Esophagus mucosa (tissue), 1 donor: ENCODE data around the gene ILKAP. TPM values are rescaled to one million over a fixed set of nuclear protein-coding genes. Genes with fewer than 3 reads are reported as not detected.

Experiments used
- ATAC-seq: fragments of 200-7000 bp; cut with Tn5 transposase; one replicate; pipeline ENCODE4 v1.9.1; 2020
- total RNA-seq: library from RNA; stranded (reverse); gene quantifications from one replicate; pipeline ENCODE4 v1.2.4, GENCODE V29; 2023
- donor health status: DM: yes; HTN: yes; CAD: no.

Gene ILKAP
- total RNA-seq, 1 donor from 2014 or later = 29.5 TPM

DNA sequence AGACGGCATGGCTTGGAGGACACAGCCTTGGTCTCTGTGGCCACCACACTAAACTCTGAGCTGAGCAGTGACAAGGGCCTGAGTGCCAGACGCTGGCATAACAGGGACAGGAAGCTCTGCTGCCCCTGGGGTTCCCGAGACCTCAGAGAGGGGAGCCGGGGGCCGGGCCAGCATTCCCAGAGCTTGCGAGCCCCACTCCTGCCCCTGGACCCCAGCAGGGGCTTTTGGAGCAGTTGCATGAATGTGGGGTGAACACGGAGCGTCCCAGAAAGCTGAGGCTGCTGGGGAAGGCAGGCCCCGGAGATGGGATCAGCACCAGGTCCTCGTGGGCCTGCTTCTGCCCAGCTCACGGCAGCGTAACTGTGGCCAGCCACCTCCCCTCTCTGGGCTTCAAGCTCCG, 52.3 kb downstream of the ILKAP start:
- no peak for ATAC-seq

DNA sequence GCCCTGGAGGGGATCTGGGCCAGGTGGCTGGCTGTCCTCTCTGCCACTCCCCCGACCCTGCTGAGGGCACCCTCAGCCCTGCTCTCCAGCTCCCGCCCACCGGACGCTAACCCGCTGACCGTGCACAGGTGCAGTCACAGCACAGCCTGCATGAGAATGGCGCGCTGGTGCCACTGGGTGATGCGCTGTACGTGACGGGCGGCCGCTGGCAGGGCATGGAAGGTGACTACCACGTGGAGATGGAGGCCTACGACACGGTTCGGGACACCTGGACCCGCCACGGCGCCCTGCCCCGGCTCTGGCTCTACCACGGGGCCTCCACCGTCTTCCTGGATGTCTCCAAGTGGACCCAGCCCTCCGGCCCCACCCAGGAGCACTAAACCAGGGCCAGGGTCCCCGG, 52.8 kb downstream of the ILKAP start:
- no peak for ATAC-seq

DNA sequence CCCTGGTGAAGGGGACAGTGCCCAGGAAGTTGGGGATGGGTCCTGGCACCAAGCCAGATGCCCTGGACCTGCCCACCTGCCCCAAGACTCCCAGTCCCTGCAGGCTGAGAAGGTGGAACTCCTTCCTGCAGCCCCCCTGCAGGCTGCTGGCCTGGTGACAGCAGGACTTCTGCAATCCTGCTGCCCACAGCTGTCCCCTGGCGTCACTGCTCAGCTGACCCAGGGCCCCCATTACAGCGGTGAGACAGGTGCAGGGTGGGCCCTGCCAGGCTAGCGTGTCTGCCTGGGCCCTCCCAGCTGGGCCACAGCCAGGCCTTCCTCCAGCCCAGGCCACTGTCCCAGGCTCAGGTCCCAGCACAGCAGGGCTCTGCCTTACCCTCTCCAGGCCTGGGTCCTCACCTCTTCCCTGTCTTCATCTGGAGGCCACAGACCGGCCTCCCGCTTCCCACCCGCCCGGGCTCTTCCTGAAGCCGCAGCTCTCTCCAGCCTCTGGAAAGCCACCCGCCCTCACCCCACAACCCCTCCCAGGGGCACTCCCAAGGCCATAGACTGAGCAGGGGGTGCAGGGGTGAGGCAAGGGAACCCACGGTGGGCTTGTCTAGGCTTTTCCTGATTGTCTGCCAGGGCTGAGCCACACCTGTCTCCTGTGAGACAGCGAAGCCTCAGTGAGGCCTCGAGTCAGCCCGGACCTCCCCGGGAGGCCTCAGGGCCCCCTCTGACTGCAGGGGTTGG, 53.5 kb downstream of the ILKAP start:
- no peak for ATAC-seq

DNA sequence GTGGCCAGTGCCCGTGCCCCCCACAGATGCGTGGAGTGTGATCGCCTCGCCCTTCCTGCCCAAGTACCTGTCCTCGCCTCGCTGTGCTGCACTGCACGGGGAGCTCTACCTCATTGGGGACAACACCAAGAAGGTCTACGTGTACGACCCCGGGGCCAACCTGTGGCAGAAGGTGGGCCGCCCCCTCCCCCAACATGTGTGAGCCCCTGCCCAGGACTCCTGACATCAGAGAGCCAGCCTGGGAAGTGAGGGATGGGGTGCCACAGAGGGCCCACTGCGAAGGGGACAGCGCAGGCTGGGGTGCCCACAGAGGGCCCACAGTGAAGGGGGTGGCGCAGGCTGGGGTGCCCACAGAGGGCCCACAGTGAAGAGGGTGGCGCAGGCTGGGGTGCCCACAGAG, 54.5 kb downstream of the ILKAP start:
- no peak for ATAC-seq

DNA sequence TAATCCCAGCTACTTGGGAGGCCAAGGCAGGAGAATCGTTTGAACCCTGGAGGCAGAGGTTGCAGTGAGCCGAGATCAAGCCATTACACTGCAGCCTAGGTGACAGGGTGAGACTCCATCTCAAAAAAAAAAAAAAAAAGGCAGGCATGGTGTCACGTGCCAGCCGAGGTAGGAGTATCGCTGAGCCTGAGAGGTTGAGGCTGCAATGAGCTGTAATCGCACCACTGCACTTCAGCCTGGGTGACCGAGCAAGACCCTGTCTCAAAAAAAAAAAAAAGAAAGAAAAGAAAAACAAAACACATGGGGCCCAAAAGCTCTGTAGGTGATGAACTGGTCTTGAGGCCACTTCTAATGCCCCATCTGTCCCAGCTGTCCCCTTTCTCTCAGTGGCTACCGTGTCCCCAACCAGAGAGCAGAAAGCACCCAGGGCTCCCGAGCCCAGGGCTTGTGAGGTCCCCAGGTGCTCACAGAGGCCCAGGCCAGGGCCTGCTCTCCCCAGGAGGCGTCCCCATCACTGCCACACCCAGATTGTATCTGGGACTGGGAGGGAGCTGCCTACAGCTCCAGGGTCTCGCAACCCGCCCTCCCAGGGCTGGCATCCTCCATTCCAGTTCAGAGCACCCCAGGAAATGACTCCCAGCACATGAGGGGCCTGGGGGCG, 56.5 kb downstream of the ILKAP start:
- no peak for ATAC-seq

DNA sequence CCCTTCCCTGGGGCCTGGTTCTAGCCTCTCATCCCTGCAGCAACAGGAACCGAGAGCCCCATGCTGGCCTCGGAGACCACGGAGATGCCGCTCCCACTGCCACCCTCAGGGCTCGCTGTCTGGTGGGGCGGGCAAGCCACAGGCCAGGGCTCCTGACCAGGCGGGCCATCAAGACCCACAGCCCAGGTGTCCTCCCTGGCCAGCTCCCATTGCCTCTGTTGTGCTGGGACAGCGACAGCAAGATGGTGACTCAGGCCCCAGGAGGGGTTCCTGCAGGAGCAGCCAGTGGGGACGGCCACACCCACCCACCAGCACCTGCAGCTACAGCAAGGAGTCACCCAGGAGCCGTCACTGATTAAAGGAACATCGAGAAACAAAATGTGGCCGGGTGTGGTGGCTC, 57.6 kb downstream of the ILKAP start:
- peak; percentile 60 for ATAC-seq

DNA sequence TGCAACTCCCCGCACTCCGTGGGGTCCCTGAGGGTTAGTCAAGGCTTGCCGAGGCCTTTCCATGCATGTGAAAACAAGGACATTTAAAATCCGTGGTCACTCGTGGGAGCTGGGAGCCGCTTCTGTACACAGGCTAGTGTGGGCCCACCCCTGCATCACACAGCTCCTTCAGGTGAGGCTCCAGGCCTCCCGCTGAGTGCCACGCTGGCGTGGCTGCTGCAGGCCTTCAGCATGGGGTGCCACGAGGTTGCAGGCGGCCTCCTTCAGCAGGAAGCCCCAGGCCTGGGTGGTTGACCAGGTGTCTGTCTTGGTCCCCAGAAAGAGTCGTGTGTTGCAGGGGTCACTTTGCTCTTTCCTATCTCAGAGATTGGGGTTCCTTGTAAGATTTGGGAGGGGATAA, 58.4 kb downstream of the ILKAP start:
- no peak for ATAC-seq

DNA sequence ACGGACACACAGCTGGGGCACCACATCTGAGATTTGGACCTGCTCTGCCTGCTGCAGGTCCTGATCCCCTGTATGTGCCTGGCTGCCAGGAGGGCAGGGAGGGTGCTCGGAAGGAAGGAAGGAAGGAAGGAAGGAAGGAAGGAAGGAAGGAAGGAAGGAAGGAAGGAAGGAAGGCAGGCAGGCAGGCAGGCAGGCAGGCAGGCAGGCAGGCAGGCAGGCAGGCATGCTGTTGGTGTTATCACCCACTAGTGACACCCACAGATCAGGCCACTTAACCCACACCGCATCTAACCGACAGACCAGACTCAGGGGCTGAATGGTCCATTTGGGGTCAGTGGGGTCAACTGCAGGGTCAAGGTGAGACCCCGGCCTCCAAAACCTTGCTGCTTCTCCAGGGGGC, 59.2 kb downstream of the ILKAP start:
- no peak for ATAC-seq

DNA sequence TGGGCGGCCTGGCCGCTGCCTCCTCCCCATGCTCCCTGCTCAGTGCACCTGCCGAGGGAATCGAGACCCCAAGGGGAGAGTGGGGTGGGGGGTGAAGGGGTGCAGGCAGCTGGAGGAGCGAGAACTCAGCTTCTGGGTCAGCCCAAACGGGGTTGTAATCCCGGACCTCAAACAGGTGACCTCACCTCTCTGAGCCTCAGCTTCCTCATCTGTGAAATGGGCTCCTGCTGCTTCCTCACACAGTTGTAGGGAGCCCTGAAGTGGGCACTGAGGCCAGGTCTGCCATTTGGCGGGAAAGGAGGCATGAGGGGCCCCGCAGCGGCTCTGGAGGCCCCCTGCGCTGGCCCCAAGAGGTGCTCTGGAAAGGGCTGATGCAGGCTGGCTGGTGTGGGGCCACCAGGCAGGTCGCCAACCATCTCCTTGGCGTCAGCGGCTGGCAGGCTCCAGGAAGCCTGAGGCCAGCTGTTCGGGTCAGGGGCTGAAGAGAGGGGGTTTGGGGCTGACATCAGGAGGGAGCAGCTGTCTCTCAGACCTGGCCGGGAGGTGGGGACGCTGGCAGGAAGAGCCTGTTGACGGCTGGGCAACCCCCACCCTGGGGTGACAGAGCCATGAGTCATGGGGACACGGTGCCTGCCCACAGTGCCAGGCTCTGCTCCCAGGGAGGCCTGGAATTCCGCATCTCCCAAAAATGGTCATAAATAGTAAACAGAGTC, 60.1 kb downstream of the ILKAP start:
- ATAC-seq = peak; percentile 51

DNA sequence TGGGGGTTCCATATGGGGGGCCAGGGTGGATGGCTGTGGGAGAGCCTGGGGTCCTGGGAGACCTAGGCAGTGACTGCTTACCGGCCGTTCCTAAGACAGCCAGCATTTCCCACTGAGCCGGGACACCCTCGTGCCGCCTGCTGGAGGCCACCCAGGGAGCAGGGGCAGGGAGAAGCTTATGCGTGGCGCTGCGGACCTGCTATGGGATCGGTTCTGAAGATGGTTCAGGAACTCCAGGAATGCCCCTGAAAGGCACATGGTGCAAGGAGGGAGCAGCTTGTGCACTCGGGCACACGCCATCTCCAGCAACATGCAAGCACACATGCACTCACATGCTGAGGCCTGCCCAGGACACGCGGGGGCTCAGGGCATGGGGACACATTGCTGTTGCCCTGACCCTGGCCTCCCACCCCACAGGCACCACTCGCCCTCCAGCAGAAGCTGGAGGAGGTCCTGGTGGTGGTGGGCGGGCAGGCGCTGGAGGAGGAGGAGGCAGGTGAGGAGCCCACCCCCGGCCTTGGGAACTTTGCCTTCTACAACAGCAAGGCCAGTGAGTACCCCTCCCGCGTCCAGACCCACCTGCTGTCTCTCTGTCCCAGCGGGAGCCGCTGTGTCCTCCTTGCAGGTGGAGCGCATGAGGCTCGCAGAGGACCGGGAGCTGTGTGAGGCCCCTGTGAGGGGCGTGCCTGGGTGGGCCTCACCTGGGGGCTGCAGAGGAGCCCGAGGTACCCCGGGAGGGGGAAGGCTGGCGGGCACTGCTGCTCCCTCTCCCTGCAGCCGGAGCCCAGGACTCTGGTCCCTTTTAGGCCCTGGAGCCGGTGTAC, 60.9 kb downstream of the ILKAP start:
- ATAC-seq = peak; percentile 31

DNA sequence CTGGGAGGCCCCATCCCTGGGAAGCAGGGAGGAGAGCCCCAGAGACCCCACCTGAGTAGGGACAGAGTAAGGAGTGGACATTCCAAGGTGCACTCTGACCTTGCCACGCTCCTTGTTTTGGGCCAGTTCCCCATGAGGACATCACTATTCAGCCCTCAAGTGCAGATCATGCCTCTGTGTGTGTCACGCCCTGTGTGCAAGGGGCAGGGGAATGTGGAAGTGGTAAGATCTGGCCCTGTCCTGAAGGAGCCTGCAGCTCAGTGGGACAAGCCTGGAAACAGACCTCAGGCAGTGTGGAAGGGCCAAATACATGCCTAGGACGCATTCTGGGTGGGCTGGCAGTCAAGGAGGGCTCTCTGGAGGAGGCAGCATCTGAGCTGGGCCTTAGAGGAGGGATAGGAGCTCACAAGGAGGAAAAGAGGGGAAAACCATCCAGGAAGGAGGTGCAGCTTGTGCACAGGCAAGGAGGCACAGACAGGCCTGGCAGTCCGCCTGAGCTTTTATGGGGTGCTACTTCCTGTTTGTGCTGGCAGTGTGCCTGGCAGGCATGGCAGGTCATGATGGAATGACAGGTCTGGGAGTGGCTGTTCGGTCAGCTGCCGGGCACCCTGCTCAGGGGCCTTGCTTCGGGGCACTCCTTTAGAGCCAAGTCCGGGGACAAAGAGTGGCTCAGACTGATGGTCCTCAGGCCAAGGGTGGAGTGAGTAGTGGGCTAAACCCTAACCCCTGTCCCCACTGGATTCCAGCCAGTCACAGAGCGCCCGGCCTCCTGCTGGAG, 61.8 kb downstream of the ILKAP start:
- peak; percentile 72 for ATAC-seq

DNA sequence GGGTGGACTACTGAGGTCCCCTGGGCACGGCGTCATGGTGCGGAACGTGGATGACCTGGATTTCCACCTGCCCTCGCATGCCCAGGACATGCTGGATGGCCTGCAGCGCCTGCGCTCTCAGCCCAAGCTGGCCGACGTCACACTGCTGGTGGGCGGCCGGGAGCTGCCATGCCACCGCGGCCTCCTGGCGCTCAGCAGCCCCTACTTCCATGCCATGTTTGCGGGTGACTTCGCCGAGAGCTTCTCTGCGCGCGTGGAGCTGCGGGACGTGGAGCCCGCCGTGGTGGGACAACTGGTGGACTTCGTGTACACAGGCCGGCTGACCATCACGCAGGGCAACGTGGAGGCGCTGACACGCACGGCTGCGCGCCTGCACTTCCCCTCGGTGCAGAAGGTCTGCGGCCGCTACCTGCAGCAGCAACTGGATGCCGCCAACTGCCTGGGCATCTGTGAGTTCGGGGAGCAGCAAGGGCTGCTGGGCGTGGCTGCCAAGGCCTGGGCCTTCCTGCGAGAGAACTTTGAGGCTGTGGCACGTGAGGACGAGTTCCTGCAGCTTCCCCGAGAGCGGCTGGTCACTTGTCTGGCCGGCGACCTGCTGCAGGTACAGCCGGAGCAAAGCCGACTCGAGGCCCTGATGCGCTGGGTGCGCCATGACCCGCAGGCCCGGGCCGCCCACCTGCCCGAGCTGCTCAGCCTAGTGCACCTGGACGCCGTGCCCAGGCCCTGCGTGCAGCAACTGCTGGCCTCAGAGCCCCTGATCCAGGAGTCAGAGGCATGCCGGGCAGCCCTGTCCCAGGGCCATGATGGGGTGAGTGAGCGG, 62.6 kb downstream of the ILKAP start:
- ATAC-seq = no peak

DNA sequence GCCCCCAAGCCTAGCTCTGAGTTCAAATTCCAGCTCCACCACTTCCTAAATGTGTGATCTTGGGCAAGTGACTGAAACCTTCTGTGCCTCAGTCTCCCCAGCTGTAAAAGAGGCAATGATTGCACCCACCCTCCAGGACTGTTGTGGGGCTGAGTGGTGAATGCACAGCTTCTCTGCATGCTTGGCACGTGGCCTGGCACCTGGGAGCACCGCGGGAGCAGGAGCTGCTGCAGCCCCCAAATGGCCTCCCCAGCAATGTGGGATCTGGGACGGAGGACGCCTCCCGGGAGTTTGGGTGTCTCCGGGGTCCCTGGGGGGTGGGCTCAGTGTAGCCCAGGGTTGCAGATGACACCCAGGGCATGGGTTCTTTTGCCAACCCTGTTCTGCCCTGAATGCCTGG, 63.5 kb downstream of the ILKAP start:
- no peak for ATAC-seq

DNA sequence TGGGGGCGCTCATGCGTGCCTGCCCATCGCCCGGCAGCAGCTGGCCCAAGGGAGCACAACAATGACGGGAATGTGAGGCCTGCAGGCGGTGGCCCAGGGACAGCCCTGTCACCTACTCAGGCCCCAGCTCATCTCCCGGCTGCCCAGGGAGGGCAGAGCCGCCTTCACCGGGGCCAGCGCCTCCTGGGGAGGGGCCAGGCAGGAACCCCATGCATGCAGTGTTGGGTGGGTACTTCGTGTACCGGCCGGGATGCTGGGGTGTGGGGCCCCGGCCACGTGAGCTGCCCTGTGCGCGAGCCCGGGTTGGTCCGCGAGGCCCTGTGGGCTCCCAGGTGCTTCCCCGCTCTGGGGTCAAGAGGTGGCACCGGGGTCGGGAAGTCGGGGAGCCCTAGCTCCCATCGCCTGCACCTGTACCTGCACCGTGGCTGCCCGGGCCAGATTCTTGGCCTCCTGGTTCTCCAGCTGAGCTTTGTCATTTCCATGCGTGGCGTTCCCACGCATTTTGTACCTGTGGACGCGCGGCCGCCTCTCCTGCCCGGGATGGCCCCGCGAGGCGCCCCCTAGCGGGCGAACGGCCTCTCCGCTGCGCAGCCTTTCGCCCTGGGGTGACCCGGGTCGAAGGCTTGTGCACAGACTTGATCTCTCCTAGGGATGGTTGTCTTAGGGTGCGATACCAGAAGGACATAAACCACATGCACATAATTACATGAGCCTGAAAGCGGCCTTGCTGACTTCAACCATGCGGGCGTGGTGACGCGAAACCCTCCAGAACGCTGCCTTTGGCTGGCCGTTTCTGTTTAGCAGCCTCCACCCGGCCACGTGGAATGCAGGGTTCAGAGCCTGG, 64.1 kb downstream of the ILKAP start:
- ATAC-seq = no peak

DNA sequence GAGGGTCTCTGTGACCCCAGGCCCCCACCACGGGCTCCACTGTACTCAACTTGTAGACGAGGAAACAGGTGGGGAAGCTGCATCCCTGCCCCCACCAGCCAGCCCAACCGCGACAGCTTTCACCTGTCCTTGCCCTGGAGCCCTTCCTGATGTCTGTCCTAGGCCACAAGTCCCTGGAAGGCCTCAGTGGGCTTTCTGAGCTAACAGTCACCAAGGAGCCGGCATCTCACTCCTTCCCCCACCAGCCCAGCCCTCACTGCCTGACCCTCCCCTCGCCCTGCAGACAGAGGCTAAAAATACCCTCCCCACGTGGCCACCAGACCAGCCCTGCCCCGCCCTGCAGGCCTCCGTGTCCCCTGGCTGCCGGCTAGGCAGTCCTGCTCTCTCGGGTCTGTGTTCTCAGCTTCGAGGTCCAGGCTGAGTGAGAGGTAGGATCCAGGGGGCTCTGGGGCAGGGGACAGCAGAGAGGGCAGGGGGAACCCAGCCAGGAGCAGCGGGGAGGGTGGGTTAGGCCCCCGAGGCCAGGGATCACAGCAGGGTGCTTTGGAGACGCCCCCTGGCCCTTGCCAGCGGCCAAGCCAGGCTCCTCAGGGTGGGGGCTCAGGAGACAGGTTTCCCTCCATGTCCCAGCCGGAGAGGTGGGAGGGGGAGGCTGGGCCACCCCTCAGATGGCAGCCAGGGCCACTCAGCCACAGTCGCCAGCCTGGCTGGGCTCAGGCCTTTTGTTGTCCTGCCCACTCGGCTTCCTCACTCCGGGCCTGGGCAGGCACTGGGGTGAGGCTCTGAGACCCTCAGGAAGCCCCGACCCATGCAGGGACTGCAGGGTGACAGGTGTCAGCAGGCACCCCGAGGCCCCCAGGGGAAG, 64.9 kb downstream of the ILKAP start, which contains the start of gene KLHL30:
KLHL30 (plus strand) TSS at position 338 of the 865 bp plus-strand sequence. CDS start 2,087 bp downstream, outside the sequence.
- no peak for ATAC-seq

DNA sequence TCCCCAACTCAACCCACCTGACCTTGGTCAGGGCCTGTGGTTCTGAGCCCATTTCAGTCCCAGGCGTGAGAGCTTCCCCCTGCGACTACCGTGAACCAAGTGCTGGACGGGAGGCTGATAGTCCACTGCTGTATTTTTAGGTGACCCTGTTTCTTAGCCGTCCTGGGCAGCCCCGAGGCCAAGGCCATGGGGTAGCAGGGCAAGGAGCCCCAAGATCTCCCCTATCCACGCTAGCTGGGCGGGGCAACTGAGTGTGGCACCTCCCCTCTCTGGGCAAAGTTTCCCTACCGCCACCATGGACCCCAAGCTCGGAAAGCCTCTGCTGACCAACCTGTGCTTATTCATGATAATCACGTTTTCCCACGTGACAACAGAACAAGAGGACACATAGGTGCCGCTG, 65.6 kb downstream of the ILKAP start:
- ATAC-seq = no peak

DNA sequence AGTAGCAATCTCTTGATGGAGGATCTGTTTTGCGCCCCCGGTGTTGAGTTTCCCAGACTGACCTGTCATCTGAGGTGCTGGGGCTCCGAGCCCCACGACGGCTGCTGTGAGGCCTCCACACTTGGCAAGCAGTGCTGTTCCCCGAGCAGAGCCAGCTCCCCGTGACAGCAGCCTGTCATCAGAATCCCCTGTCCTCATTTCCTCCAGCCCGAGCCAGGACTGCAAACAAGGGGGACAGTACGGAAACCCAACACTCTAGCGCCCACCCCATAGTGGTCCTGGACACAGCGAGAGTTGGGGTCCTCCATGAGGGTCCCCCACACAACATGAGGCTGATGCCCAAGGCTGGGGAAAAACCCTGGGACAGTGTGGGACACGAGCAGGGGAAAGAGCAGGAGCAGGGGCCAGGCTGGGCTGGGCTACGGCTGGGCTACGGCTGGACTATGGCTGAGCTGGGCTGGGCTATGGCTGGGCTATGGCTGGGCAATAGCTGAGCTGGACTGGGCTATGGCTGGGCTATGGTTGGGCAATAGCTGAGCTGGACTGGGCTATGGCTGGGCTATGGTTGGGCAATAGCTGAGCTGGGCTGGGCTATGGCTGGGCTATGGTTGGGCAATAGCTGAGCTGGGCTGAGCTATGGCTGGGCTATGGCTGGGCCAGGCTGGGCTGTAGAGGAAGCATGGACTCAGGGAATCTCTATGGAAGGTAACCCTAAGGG, 66.5 kb downstream of the ILKAP start:
- peak; percentile 36 for ATAC-seq

DNA sequence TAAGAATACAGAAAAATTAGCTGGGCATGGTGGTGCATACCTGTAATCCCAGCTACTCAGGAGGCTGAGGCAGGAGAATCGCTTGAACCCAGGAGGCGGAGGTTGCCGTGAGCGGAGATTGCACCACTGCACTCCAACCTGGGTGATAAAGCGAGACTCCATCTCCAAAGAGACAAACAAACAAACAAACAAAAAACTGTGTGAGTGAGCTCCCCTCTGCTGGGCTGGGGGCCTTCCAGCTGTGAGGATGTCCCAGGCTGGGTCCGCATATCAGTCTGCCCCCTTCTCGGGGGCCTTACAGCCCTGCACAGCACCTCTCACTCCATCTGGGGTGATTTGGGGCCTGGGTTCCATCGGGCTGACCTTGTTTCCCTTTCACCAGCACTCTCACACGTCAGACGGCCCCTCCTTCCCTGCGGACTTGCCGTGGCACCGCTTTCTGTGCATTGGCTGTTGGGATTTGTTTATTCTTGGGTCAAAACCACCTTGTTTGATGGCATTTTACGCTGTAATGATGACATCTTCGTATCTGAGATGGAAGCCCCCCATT, 67.8 kb downstream of the ILKAP start:
- ATAC-seq = no peak
